Hepatocyte (in vitro differentiated cells): ENCODE measurements around the gene ATG16L1.

ENCODE experiments used
- CTCF ChIP-seq: fragments of 200-600 bp; sonication (generic); IDR thresholded peaks from 2 replicates; pipeline ENCODE4 v1.5.1; 2016; ENCODE audit warnings: antibody characterized with exemption, mild to moderate bottlenecking; ENCODE audit not compliant: poor library complexity
- EZH2 ChIP-seq: fragments of 200-600 bp; sonication (generic); IDR thresholded peaks from 2 replicates; pipeline ENCODE4 v1.6.1; 2016; ENCODE audit warnings: antibody characterized with exemption, mild to moderate bottlenecking, borderline replicate concordance
- EZH2phosphoT487 ChIP-seq: fragments of 200-600 bp; sonication (generic); IDR thresholded peaks from one replicate; pipeline ENCODE4 v1.6.1; 2018; ENCODE audit warnings: antibody characterized with exemption, mild to moderate bottlenecking, low read depth, moderate library complexity; ENCODE audit not compliant: unreplicated experiment, severe bottlenecking

DNA sequence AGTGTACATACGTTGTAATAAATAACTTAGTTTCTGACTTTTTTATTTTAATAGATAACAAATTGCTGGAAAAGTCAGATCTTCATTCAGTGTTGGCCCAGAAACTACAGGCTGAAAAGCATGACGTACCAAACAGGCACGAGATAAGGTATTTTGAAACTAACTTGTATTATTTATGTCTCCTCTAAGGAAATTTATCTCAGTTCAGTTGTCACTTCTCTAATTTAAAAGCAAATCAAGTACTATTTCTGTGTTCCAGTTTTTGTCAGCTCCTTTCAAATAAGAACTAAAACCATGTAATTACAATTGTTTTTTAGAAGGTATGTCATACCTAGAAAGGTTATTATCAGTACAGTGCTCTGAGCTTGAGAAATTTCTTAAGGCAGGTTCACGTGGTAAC, 4.6 kb downstream of the ATG16L1 start:
- TF ChIP-seq CTCF (no peak), EZH2 (no peak), EZH2phosphoT487 (no peak)
